Nephron (organoid): Measurements from ENCODE around the gene UNC13C.
A peak's percentile ranks its signal among the peaks of the same experiment; 100 is the strongest.

Source experiments
- H3K27ac Mint-ChIP-seq, 3 experiments: 2 replicates each; pipeline ENCODE4 v1.8.0; 2020; ENCODE audit warnings: mixed read lengths in 3 of 3, mild to moderate bottlenecking in 2 of 3, moderate library complexity in 1 of 3
- H3K27me3 Mint-ChIP-seq: 2 replicates; pipeline ENCODE4 v1.8.0; 2021; ENCODE audit warnings: low read depth, mild to moderate bottlenecking, moderate library complexity, mixed read lengths
- H3K36me3 Mint-ChIP-seq: 2 replicates; pipeline ENCODE4 v1.8.0; 2020; ENCODE audit warnings: low read depth, mixed read lengths
- H3K4me1 Mint-ChIP-seq: 2 replicates; pipeline ENCODE4 v1.8.0; 2020; ENCODE audit warnings: mixed read lengths
- H3K4me3 Mint-ChIP-seq, 3 experiments: 2 replicates each; pipeline ENCODE4 v1.8.0; 2020; ENCODE audit warnings: mild to moderate bottlenecking in 3 of 3, mixed read lengths in 3 of 3, moderate library complexity in 2 of 3
- H3K9me3 Mint-ChIP-seq: 2 replicates; pipeline ENCODE4 v1.8.0; 2020; ENCODE audit warnings: mixed read lengths
- TF ChIP-seq, protein P1 (sequence below), 3 experiments: fragments of 200-600 bp; sonication (generic); IDR thresholded peaks; one replicate each; pipeline ENCODE4 v1.5.0; 2021; ENCODE audit warnings: antibody characterized with exemption in 3 of 3; ENCODE audit not compliant: unreplicated experiment in 3 of 3

Gene UNC13C

DNA sequence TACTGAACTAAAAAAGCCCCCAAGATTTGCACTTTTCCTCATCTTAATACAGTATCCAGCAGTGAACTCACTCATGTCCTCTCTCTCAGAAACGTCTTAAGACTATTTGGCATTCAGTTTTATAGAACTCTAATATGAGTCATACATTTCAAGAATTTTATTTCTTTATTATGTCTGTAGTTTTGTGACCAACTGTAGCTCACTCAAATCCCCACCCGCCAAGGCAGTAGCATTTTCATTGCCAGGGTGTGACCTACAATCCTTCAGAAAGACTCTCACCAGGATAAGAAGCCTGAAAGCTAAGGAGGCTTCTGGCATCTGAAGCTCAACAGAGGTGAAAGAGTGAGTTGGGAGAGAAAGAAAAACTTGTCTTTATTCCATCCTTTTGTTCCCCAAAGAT, 681.4 kb downstream of the UNC13C start:
- Mint-ChIP-seq H3K27ac (no peak overlapping the region), H3K36me3 (no peaks in the 10 kb centered on the region), H3K27me3 (peaks cover 3% of the 10 kb centered on the region), H3K4me1 (no peaks in the 10 kb centered on the region), H3K9me3 (no peaks in the 10 kb centered on the region), H3K4me3 (no peak overlapping the region)
- TF ChIP-seq, protein P1, sequence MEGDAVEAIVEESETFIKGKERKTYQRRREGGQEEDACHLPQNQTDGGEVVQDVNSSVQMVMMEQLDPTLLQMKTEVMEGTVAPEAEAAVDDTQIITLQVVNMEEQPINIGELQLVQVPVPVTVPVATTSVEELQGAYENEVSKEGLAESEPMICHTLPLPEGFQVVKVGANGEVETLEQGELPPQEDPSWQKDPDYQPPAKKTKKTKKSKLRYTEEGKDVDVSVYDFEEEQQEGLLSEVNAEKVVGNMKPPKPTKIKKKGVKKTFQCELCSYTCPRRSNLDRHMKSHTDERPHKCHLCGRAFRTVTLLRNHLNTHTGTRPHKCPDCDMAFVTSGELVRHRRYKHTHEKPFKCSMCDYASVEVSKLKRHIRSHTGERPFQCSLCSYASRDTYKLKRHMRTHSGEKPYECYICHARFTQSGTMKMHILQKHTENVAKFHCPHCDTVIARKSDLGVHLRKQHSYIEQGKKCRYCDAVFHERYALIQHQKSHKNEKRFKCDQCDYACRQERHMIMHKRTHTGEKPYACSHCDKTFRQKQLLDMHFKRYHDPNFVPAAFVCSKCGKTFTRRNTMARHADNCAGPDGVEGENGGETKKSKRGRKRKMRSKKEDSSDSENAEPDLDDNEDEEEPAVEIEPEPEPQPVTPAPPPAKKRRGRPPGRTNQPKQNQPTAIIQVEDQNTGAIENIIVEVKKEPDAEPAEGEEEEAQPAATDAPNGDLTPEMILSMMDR (IDR thresholded peaks at IDR 0.05; ENCODE audit: unreplicated experiment in 3 of 3): no peak

DNA sequence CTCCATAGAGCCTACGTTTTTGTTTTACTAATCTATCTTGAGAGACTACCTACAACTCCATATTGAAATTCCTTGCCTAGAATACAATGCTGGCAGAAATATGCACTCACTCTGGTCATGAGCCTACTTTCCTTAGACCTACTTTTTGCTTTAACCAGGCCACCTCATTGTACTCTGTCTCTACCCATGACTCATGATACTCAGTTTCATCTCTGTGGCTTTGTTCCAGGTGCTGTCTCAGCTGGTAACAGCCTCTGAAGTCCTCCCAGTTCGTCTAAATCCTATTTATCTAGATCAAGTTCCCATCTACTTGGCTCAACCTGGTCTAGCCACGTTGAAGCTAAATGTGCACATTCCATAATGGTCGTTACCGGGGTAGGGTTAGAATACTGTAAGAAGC, 682.1 kb downstream of the UNC13C start:
- Mint-ChIP-seq H3K4me1 (no peaks in the 10 kb centered on the region), H3K27me3 (peaks cover 3% of the 10 kb centered on the region), H3K27ac (no peak overlapping the region), H3K4me3 (no peak overlapping the region), H3K9me3 (no peaks in the 10 kb centered on the region), H3K36me3 (no peaks in the 10 kb centered on the region)
- TF ChIP-seq, protein P1 (IDR thresholded peaks at IDR 0.05; ENCODE audit: unreplicated experiment in 3 of 3): no peak

DNA sequence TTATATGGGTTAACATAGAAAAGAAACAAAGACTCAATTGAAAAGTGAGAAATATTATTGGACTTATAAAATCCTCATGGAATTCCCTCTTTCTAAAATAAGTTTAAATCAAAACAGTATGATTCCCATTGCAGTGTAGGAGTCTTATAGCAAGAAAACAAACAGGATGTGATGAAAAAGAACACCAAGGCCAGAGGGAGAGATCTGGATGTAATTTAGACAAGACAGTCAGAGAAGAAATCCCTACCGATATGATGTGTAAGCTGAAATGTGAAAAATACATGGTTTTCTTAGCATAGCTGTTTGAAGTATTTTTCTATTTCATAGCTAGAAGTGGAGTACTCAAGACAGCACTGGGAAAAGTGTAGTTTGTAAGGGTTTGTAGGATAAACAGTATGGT, 697.0 kb downstream of the UNC13C start:
- Mint-ChIP-seq H3K9me3 (peaks cover 24% of the 10 kb centered on the region), H3K27ac (peak overlapping the region; percentile 3 to 61 (median 37)), H3K4me3 (no peak overlapping the region), H3K27me3 (no peaks in the 10 kb centered on the region), H3K4me1 (peaks cover 4% of the 10 kb centered on the region), H3K36me3 (no peaks in the 10 kb centered on the region)
- TF ChIP-seq, protein P1 (IDR thresholded peaks at IDR 0.05; ENCODE audit: unreplicated experiment in 3 of 3): no peak

DNA sequence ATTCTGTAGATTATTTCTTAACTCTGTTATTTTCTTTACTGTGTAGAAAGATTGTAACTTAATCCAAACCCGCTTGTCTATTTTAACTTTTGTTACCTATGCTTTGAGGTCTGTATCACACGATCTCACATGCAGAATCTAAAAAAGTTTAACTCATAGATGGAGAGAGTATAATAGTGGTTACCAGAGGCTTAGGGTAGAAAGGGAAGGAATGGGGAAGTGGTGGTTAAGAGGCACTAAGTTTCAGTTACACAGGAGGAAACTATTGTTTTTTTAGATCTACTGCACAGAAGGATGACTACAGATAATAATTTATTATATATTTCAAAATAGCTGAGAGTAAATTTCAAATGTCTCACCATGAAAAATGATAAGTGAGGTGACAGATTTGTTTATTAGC, 703.3 kb downstream of the UNC13C start:
- H3K4me1 Mint-ChIP-seq: no peaks in the 10 kb centered on the region

More for the DNA sequence above, 703.3 kb downstream of the UNC13C start:
- Mint-ChIP-seq H3K4me3 (no peak overlapping the region), H3K9me3 (no peaks in the 10 kb centered on the region), H3K27me3 (no peaks in the 10 kb centered on the region), H3K36me3 (no peaks in the 10 kb centered on the region), H3K27ac (no peak overlapping the region)
- TF ChIP-seq, protein P1 (IDR thresholded peaks at IDR 0.05; ENCODE audit: unreplicated experiment in 3 of 3): no peak
